IMR-90 (cell line): Measurements from ENCODE around the gene RPP25. TPM values are rescaled to one million over a fixed set of nuclear protein-coding genes. Genes with fewer than 3 reads are reported as not detected.

ENCODE experiments used
- microRNA-seq, 2 experiments: library from miRNA; stranded (forward) in 1 of 2; unstranded in 1 of 2; fragments of 10-50 nt in 1 of 2; fragments of <30 nt in 1 of 2; gene quantifications in 1 of 2; microRNA quantifications in 1 of 2; one replicate each; pipeline versions ENCODE3 to v1.1.0; 2013 to 2020; ENCODE audit not compliant: insufficient read depth in 1 of 2, insufficient read length in 1 of 2, unreplicated experiment in 1 of 2
- polyA plus RNA-seq, 3 experiments: library from polyadenylated mRNA; depleted of rRNA; stranded (reverse); fragments of >200 nt; gene quantifications; 2 replicates each; pipeline ENCODE4 v1.2.3, GENCODE V29; 2012; ENCODE audit warnings: low replicate concordance in 1 of 3
- small RNA-seq, 5 experiments: library from RNA; depleted of rRNA; stranded (forward); fragments of <200 nt; gene quantifications; one replicate each; pipeline ENCODE3, GENCODE V24; 2012
- total RNA-seq: library from RNA; depleted of rRNA; stranded (reverse); fragments of >200 nt; gene quantifications from 2 replicates; pipeline ENCODE4 v1.2.3, GENCODE V29; 2012; rRNA removed

The RPP25 gene
- total and polyA plus RNA-seq, 2 of the 4 experiments (the other 2 are of a cell fraction): 0.18 to 0.38 TPM

Small RNA genes within 50 kb of the gene (microRNA-seq; reads per million reads assigned to microRNA genes)
- gene RF00019 (ENCODE audit: insufficient read depth, insufficient read length): not detected

Small RNA genes within 50 kb of the gene (small RNA-seq; reads per million reads assigned to genes)
- 0 reads per million in 5 experiments for gene RF00019

Other genes with a start within 250 kb of the RPP25 start
- under 0.01 TPM in 2 replicates for gene CYP1A1, start 231.2 kb downstream of the RPP25 start, total RNA-seq
- gene CYP1A1, start 231.2 kb downstream of the RPP25 start, polyA plus RNA-seq (2012; rRNA removed): 0.03 and 0.04 TPM in 2 replicates
- not detected in 2 replicates for gene CYP1A2, start 207.9 kb downstream of the RPP25 start, total RNA-seq
- not detected in 2 replicates for gene CYP1A2, start 207.9 kb downstream of the RPP25 start, polyA plus RNA-seq (2012; rRNA removed)
- 10.8 and 13.6 TPM in 2 replicates for gene CSK, start 174.7 kb downstream of the RPP25 start, total RNA-seq
- 42.5 and 54.0 TPM in 2 replicates for gene CSK, start 174.7 kb downstream of the RPP25 start, polyA plus RNA-seq (2012; rRNA removed)
- not detected in 2 replicates for gene LMAN1L, start 143.9 kb downstream of the RPP25 start, total RNA-seq
- gene LMAN1L, start 143.9 kb downstream of the RPP25 start, polyA plus RNA-seq (2012; rRNA removed): not detected in 2 replicates
- not detected in 2 replicates for gene CPLX3, start 130.1 kb downstream of the RPP25 start, total RNA-seq
- not detected in 2 replicates for gene CPLX3, start 130.1 kb downstream of the RPP25 start, polyA plus RNA-seq (2012; rRNA removed)
- 8.6 and 11.8 TPM in 2 replicates for gene ULK3, start 113.6 kb downstream of the RPP25 start, total RNA-seq
- 22.7 and 24.7 TPM in 2 replicates for gene ULK3, start 113.6 kb downstream of the RPP25 start, polyA plus RNA-seq (2012; rRNA removed)
- 23.3 and 25.8 TPM in 2 replicates for gene SCAMP2, start 83.4 kb downstream of the RPP25 start, total RNA-seq
- 108 and 111 TPM in 2 replicates for gene SCAMP2, start 83.4 kb downstream of the RPP25 start, polyA plus RNA-seq (2012; rRNA removed)
- 61.4 and 91.8 TPM in 2 replicates for gene MPI, start 66.7 kb downstream of the RPP25 start, total RNA-seq
- 80.1 and 81.1 TPM in 2 replicates for gene MPI, start 66.7 kb downstream of the RPP25 start, polyA plus RNA-seq (2012; rRNA removed)
- 20.3 and 24.9 TPM in 2 replicates for gene FAM219B, start 49.9 kb downstream of the RPP25 start, total RNA-seq
- 40.8 and 48.7 TPM in 2 replicates for gene FAM219B, start 49.9 kb downstream of the RPP25 start, polyA plus RNA-seq (2012; rRNA removed)
- gene COX5A, start 18.7 kb downstream of the RPP25 start, total RNA-seq: 24.7 and 39.8 TPM in 2 replicates
- 135 and 141 TPM in 2 replicates for gene COX5A, start 18.7 kb downstream of the RPP25 start, polyA plus RNA-seq (2012; rRNA removed)
- 0.36 and 0.56 TPM in 2 replicates for gene SCAMP5, start 38.8 kb upstream of the RPP25 start, total RNA-seq
- gene SCAMP5, start 38.8 kb upstream of the RPP25 start, polyA plus RNA-seq (2012; rRNA removed): 1.6 and 1.7 TPM in 2 replicates
- 5.6 and 13.3 TPM in 2 replicates for gene PPCDC, start 66.8 kb upstream of the RPP25 start, total RNA-seq
- 16.3 and 17.1 TPM in 2 replicates for gene PPCDC, start 66.8 kb upstream of the RPP25 start, polyA plus RNA-seq (2012; rRNA removed)
- 1.3 and 1.9 TPM in 2 replicates for gene C15orf39, start 245.1 kb upstream of the RPP25 start, total RNA-seq
- 5.7 and 7.0 TPM in 2 replicates for gene C15orf39, start 245.1 kb upstream of the RPP25 start, polyA plus RNA-seq (2012; rRNA removed)